Measurements from ENCODE around the gene GLUD2.
"Not testable (repeated sequence)": the region's sequence is repeated elsewhere in the genome, so short reads cannot be mapped to it uniquely, and the experiment has no call there.

Gene GLUD2

DNA sequence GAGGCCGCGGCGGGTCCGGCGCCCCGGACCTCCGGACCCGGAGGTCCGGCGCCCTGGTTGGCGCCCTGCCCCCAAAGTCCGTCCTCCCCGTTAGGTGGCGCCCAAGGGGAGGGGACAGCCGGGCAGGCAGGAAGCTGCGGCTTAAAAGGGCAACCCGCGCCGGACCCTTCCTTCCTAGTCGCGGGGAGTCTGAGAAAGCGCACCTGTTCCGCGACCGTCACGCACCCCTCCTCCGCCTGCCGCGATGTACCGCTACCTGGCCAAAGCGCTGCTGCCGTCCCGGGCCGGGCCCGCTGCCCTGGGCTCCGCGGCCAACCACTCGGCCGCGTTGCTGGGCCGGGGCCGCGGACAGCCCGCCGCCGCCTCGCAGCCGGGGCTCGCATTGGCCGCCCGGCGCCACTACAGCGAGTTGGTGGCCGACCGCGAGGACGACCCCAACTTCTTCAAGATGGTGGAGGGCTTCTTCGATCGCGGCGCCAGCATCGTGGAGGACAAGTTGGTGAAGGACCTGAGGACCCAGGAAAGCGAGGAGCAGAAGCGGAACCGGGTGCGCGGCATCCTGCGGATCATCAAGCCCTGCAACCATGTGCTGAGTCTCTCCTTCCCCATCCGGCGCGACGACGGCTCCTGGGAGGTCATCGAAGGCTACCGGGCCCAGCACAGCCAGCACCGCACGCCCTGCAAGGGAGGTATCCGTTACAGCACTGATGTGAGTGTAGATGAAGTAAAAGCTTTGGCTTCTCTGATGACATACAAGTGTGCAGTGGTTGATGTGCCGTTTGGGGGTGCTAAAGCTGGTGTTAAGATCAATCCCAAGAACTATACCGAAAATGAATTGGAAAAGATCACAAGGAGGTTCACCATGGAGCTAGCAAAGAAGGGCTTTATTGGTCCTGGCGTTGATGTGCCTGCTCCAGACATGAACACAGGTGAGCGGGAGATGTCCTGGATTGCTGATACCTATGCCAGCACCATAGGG lies at the start of gene GLUD2:
Gene GLUD2 (plus strand): TSS at position 170 of the 979 bp plus-strand sequence. CDS start 75 bp downstream, at position 245.
- peak within 1 kb of the TSS; percentile 34 for H3K4me3 ChIP-seq (ENCODE audit: control insufficient read depth, low read depth, low read length)
- TF ChIP-seq, protein P1, sequence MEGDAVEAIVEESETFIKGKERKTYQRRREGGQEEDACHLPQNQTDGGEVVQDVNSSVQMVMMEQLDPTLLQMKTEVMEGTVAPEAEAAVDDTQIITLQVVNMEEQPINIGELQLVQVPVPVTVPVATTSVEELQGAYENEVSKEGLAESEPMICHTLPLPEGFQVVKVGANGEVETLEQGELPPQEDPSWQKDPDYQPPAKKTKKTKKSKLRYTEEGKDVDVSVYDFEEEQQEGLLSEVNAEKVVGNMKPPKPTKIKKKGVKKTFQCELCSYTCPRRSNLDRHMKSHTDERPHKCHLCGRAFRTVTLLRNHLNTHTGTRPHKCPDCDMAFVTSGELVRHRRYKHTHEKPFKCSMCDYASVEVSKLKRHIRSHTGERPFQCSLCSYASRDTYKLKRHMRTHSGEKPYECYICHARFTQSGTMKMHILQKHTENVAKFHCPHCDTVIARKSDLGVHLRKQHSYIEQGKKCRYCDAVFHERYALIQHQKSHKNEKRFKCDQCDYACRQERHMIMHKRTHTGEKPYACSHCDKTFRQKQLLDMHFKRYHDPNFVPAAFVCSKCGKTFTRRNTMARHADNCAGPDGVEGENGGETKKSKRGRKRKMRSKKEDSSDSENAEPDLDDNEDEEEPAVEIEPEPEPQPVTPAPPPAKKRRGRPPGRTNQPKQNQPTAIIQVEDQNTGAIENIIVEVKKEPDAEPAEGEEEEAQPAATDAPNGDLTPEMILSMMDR (IDR thresholded peaks at IDR 0.05; ENCODE audit: control insufficient read depth, insufficient read depth, low read depth, low read length, missing control alignments), result peak; percentile 31
- not testable (repeated sequence) for DNase-seq (ENCODE audit: low read depth)

DNA sequence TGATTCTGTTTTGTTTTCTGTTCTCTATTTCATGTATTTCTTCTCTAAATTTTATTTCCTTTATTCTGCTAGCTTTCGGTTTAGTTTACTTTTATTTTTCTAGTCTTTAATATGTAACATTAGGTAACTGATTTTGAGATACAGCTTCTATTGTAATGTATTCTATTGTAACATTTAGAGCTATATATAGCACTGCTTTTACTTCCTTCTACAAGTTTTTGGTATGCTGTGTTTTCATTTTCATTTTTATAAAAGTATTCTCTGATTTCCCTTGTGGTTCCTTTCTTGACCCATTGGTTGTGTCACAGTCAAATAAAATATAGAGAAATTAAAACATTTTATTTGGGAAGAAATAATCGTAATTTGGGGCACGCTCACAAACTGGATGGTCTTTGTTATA lies 48.0 kb upstream of the GLUD2 start:
- TF ChIP-seq, protein P1 (IDR thresholded peaks at IDR 0.05; ENCODE audit: control insufficient read depth, insufficient read depth, low read depth, low read length, missing control alignments), result no peak
- no peak for DNase-seq (ENCODE audit: low read depth)
- H3K4me3 ChIP-seq (ENCODE audit: control insufficient read depth, low read depth, low read length), result no peak overlapping the region

DNA sequence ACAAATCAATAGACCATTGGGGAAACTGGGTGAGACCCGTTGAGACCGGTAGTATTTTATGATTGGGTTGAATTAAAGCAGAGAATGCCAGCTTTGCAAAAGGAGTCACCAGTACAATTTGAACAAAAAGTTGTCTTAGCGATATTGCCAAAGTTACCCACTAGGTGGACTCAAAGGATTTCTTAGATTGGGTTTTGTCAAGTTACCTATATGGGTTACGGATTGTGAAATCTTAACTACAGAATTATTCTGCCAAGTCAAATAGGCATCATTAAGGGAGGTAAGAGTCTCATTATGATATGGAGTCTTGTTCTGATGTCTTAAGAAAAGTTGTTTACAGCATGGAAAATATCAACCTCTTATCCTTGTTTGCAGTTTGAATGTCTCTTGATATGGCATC lies 46.8 kb upstream of the GLUD2 start:
- no peak for DNase-seq (ENCODE audit: low read depth)
- no peak overlapping the region for H3K4me3 ChIP-seq (ENCODE audit: control insufficient read depth, low read depth, low read length)
- TF ChIP-seq, protein P1 (IDR thresholded peaks at IDR 0.05; ENCODE audit: control insufficient read depth, insufficient read depth, low read depth, low read length, missing control alignments), result peak; percentile 11

DNA sequence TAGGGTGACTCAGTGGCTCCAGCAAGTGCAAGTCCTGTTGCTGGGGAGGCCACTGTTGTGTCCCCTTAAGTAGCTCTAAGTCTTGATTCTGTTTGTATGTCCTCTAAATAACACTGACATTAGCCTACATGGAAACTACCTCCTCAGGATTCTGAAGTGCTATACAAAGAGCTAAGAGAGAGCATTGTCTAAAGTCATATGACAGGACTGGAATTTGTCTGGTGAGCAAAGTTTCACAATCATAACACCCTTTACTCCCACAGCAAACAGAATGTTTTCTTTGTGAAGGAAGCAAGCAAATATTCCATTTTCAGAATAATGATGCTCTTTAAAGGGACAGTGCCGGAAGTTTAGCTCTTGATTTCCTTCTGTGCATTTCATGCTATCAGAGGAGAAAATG lies 38.5 kb upstream of the GLUD2 start:
- H3K4me3 ChIP-seq (ENCODE audit: control insufficient read depth, low read depth, low read length), result no peak overlapping the region
- TF ChIP-seq, protein P1 (IDR thresholded peaks at IDR 0.05; ENCODE audit: control insufficient read depth, insufficient read depth, low read depth, low read length, missing control alignments), result no peak
- DNase-seq (ENCODE audit: low read depth), result no peak

DNA sequence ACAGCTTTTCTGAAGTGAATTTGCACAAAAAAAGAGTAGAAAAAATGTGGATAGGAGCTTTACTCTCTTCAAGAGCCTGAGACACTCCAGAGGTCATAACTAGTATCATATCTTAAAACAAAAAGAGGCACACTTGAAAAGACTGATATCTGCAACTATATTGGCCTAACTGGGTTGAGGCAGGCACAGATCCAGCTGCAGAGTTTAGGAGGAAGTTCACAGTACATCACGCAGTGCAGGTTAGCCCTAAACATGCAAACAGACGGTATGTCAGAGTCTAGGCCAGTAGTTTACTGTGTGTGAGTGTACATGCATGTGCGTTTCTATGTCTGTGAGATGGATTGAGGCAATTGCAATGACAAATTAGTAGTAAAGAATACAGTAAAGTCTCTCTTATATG lies 37.6 kb upstream of the GLUD2 start:
- TF ChIP-seq, protein P1 (IDR thresholded peaks at IDR 0.05; ENCODE audit: control insufficient read depth, insufficient read depth, low read depth, low read length, missing control alignments), result no peak
- H3K4me3 ChIP-seq (ENCODE audit: control insufficient read depth, low read depth, low read length), result no peak overlapping the region
- DNase-seq (ENCODE audit: low read depth), result no peak

DNA sequence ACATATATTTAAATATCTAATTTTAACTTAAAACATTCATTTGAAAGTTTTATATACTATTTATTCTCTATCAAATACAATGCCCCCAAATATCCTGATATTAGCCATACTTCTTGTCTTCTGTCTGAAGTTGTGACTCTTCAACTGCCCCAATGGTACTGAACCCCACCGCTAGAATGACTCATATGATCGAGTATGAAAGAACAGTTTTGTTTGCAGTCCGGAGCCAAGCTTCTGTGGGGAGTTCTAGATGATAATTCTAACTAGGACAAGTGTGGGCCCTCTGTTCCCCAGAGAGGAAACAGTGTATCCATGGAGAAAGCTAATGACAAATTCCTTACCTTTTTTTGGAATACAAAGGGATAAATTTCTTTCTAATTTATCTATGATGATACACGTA lies 37.2 kb upstream of the GLUD2 start:
- DNase-seq (ENCODE audit: low read depth), result no peak
- TF ChIP-seq, protein P1 (IDR thresholded peaks at IDR 0.05; ENCODE audit: control insufficient read depth, insufficient read depth, low read depth, low read length, missing control alignments), result no peak
- H3K4me3 ChIP-seq (ENCODE audit: control insufficient read depth, low read depth, low read length), result no peak overlapping the region

Measured in AG09309 (cell line).